Measurements from ENCODE around the gene FST. TPM values are rescaled to one million over a fixed set of nuclear protein-coding genes. Genes with fewer than 3 reads are reported as not detected.
A peak's percentile ranks its signal among the peaks of the same experiment; 100 is the strongest.

FST gene
- total and polyA plus RNA-seq, 2 of the 13 experiments (the other 11 are each of a cell fraction or from before 2014, with no cell fraction given): 38.6 to 136 TPM

DNA sequence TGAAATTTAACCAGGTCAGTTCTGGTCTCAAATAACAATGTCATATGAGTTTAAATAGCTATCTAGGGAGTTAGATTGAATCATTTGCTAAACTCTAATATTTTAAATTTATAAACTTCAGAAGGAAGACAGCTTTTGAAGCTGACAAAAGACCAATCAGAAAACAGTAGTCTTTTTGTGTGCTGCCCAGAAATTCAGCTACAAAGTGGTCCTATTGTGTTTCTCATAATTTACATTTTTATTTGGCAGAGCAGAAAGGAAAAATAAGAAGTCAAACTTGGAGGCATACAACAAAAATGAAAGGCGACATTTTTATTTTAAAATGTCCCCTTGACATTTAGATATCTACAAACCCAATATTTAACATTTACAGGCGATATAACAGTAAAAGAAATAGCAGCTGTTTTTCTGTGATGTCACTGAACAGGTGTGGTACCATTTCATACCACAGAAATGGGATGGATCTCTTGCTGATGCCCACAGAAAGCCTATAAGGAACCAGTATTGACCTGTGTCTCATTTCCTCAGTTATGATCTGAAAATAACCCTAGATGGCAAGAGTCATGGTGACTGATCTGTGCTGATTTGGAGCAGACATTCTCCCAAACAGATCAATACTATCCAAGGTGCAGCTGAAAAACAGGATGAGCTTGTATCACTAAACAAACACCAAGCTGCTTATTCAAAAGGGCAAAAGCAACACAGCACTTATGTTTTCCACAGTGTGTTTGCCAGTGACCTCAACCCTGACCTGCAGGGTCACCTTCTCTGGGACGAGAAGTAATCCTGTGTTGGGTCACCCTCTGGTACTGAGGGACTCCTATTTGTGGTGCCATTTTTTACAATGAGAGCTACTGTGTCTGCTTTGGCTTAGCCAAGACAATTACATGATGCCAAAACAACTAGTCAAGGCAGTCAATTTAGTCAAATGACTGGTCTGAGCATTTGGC is 3.6 kb upstream of the FST start (continued):
- TF ChIP-seq ZNF687 (CRISPR knock-in tag; IDR thresholded peaks at IDR 0.05): no peak
- TF ChIP-seq, protein P1, sequence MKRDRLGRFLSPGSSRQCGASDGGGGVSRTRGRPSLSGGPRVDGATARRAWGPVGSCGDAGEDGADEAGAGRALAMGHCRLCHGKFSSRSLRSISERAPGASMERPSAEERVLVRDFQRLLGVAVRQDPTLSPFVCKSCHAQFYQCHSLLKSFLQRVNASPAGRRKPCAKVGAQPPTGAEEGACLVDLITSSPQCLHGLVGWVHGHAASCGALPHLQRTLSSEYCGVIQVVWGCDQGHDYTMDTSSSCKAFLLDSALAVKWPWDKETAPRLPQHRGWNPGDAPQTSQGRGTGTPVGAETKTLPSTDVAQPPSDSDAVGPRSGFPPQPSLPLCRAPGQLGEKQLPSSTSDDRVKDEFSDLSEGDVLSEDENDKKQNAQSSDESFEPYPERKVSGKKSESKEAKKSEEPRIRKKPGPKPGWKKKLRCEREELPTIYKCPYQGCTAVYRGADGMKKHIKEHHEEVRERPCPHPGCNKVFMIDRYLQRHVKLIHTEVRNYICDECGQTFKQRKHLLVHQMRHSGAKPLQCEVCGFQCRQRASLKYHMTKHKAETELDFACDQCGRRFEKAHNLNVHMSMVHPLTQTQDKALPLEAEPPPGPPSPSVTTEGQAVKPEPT (CRISPR knock-in tag; IDR thresholded peaks at IDR 0.05; ENCODE audit: low read depth): 0 out of 2 replicates have a peak, but pooled peaks have one; percentile 60
- peak; percentile 84 for TF ChIP-seq ZNF12 (CRISPR knock-in tag; IDR thresholded peaks at IDR 0.05)
- peak; percentile 85 for TF ChIP-seq ZNF335 (CRISPR knock-in tag; IDR thresholded peaks at IDR 0.05)
- peak in 1 of 2 experiments; percentile 97; a peak in 2 of 4 replicates for TF ChIP-seq KLF16 (CRISPR knock-in tag; IDR thresholded peaks at IDR 0.05)
- peak; percentile 98 for TF ChIP-seq ZNF614 (CRISPR knock-in tag; IDR thresholded peaks at IDR 0.05; ENCODE audit: borderline replicate concordance)
- no peak for TF ChIP-seq ZNF30 (CRISPR knock-in tag; IDR thresholded peaks at IDR 0.05)
- no peak for TF ChIP-seq PAX8 (CRISPR knock-in tag; IDR thresholded peaks at IDR 0.05; ENCODE audit: borderline replicate concordance)
- TF ChIP-seq RXRA (CRISPR knock-in tag; IDR thresholded peaks at IDR 0.05): peak; percentile 98; the same call in 1 of the 2 replicates
- TF ChIP-seq RXRB (CRISPR knock-in tag; IDR thresholded peaks at IDR 0.05; ENCODE audit: borderline replicate concordance): peak; percentile 99
- peak; percentile 90; the same call in 1 of the 2 replicates for TF ChIP-seq ZNF556 (CRISPR knock-in tag; IDR thresholded peaks at IDR 0.05; ENCODE audit: borderline replicate concordance)
- TF ChIP-seq, protein P2, sequence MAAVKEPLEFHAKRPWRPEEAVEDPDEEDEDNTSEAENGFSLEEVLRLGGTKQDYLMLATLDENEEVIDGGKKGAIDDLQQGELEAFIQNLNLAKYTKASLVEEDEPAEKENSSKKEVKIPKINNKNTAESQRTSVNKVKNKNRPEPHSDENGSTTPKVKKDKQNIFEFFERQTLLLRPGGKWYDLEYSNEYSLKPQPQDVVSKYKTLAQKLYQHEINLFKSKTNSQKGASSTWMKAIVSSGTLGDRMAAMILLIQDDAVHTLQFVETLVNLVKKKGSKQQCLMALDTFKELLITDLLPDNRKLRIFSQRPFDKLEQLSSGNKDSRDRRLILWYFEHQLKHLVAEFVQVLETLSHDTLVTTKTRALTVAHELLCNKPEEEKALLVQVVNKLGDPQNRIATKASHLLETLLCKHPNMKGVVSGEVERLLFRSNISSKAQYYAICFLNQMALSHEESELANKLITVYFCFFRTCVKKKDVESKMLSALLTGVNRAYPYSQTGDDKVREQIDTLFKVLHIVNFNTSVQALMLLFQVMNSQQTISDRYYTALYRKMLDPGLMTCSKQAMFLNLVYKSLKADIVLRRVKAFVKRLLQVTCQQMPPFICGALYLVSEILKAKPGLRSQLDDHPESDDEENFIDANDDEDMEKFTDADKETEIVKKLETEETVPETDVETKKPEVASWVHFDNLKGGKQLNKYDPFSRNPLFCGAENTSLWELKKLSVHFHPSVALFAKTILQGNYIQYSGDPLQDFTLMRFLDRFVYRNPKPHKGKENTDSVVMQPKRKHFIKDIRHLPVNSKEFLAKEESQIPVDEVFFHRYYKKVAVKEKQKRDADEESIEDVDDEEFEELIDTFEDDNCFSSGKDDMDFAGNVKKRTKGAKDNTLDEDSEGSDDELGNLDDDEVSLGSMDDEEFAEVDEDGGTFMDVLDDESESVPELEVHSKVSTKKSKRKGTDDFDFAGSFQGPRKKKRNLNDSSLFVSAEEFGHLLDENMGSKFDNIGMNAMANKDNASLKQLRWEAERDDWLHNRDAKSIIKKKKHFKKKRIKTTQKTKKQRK (IDR thresholded peaks at IDR 0.05; ENCODE audit: low read length): no peak
- peak; percentile 96 for TF ChIP-seq SIX1 (CRISPR knock-in tag; IDR thresholded peaks at IDR 0.05; ENCODE audit: borderline replicate concordance)
- no peak for TF ChIP-seq NPAS2 (CRISPR knock-in tag; IDR thresholded peaks at IDR 0.05; ENCODE audit: borderline replicate concordance)
- TF ChIP-seq, protein P3, sequence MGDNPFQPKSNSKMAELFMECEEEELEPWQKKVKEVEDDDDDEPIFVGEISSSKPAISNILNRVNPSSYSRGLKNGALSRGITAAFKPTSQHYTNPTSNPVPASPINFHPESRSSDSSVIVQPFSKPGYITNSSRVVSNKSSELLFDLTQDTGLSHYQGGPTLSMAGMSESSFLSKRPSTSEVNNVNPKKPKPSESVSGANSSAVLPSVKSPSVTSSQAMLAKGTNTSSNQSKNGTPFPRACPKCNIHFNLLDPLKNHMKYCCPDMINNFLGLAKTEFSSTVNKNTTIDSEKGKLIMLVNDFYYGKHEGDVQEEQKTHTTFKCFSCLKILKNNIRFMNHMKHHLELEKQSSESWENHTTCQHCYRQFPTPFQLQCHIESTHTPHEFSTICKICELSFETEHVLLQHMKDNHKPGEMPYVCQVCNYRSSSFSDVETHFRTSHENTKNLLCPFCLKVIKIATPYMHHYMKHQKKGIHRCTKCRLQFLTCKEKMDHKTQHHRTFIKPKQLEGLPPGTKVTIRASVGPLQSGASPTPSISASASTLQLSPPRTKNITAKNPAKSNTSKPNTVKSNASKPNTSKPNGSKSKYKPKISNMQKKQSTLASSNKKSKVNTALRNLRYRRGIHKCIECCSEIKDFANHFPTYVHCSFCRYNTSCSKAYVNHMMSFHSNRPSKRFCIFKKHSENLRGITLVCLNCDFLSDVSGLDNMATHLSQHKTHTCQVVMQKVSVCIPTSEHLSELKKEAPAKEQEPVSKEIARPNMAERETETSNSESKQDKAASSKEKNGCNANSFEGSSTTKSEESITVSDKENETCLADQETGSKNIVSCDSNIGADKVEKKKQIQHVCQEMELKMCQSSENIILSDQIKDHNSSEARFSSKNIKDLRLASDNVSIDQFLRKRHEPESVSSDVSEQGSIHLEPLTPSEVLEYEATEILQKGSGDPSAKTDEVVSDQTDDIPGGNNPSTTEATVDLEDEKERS (CRISPR knock-in tag; IDR thresholded peaks at IDR 0.05): peak; percentile 92

Measured in HepG2 (cell line).